Measurements from ENCODE around the gene MAP3K3.
A peak's percentile ranks its signal among the peaks of the same experiment; 100 is the strongest.

Gene MAP3K3

DNA sequence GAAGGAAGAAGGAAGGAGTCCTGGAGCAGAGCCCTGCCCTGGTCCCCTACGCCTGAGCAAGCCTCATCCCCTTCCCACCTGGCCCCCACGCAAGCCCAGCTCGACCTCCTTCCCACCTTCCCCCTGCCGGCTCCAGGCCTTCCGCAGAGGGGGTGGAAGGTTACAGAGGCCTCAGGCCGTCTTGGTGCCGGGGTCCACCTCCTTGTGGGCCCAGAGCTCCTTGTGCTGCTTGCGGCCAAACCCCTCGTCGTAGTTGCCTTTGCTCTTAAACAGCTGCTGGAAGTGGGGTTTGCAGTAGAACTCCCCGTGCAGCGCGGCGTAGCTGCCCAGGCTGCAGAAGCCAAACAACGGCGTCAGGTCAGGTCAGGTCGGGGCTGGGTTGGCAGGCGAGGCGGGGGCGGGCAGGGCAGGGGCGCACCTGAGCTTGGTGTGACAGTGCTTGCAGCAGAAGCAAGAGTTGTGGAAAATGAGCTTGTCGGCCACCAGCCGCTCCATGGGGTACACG, 76.2 kb downstream of the MAP3K3 start:
- no peak for DNase-seq (ENCODE audit: low read depth)
- TF ChIP-seq, protein P1, sequence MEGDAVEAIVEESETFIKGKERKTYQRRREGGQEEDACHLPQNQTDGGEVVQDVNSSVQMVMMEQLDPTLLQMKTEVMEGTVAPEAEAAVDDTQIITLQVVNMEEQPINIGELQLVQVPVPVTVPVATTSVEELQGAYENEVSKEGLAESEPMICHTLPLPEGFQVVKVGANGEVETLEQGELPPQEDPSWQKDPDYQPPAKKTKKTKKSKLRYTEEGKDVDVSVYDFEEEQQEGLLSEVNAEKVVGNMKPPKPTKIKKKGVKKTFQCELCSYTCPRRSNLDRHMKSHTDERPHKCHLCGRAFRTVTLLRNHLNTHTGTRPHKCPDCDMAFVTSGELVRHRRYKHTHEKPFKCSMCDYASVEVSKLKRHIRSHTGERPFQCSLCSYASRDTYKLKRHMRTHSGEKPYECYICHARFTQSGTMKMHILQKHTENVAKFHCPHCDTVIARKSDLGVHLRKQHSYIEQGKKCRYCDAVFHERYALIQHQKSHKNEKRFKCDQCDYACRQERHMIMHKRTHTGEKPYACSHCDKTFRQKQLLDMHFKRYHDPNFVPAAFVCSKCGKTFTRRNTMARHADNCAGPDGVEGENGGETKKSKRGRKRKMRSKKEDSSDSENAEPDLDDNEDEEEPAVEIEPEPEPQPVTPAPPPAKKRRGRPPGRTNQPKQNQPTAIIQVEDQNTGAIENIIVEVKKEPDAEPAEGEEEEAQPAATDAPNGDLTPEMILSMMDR (IDR thresholded peaks at IDR 0.05; ENCODE audit: control insufficient read depth, insufficient read depth, low read depth, low read length, missing control alignments), result no peak
- no peak overlapping the region; the same call in 1 of the 2 replicates for H3K4me3 ChIP-seq (ENCODE audit: control insufficient read depth, low read depth, low read length)

DNA sequence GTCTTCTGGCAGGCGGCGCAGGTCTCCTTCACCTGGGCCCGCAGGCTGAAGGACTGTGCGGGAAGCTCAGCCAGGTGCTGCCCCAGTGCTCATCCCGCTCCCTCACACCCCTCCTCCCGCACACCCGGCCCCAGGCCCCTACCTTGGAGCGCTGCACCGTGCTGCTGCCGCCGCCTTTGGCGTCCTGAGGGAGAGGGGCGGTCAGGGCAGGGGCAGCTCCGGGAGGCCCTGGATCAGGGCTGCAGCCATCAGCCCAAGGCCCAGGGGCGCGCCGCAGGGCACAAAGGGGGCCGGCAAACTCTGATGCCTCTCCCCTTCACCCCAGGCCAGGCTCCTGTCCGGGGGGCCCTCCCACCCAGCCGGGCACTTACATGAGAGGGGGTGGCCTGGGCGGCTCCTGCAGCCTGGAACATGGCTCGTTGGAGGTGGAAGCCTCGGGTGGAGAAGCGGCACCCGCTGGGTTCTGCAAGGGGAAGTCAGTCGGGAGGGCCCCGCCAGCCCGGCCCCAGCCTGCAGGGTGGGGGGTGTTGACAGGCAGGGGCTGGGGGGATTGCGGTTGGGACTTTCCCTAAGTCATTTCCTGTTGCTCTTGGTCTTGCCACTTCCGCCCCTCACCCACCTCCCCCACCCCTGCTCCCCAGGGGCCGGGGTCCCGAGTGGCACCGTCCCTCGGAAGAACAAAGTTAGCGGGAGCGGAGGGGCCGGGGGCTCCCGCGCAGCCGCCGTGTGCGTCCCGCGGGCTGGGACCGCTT, 76.8 kb downstream of the MAP3K3 start:
- peak overlapping the region; percentile 52 for H3K4me3 ChIP-seq (ENCODE audit: control insufficient read depth, low read depth, low read length)
- TF ChIP-seq, protein P1 (IDR thresholded peaks at IDR 0.05; ENCODE audit: control insufficient read depth, insufficient read depth, low read depth, low read length, missing control alignments), result no peak
- no peak for DNase-seq (ENCODE audit: low read depth)

DNA sequence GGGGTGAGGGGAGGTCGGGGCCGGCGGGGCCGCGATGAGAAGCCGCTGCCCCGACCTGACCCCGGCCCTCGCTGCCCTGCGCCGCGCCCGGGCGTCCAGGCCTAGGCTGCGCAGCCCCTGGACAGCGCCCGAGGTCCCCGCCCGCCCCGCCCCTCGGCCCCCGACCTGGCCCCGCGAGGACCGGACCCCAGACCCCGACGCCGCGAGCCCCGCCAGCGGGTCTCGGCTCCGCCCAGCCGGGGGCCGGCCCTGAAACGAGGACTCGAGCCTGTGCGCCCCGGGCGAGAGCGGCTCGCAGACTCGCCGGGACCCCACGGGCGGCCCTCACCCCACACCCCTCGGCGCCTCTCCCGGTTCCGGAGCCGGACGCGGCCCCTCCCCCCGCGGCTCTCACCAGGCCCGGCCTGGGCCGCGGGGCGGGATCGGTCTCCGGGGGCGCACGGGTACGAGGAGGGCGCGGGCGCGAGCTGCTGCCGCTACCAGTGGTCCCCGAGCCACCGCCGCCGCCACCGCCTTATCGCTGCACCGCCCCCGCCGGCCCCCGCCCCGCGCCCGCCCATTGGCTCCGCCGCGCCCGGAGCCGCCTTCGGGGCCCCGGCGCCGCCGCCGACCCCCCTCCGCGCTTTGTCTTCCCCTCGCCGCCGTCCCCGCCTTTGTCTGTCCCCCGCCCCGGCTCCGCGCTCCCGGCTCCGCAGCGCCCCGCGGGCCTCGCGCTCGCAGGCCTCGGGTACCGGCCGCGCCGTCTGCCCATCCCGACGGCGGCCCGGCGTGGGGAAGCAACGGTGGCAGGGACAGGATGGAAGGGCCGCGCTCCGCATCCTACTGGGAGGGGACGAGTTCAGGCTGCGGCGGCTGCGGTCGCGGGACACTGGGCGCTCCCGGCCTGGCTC, 77.7 kb downstream of the MAP3K3 start, which contains the start of gene LIMD2:
Gene LIMD2, minus strand, starts transcription at position 488 of the 890 bp plus-strand sequence. CDS start 827 bp downstream, outside the sequence.
- no peak for DNase-seq (ENCODE audit: low read depth)
- TF ChIP-seq, protein P1 (IDR thresholded peaks at IDR 0.05; ENCODE audit: control insufficient read depth, insufficient read depth, low read depth, low read length, missing control alignments), result no peak
- H3K4me3 ChIP-seq (ENCODE audit: control insufficient read depth, low read depth, low read length), result peak within 1 kb of the TSS; percentile 52

DNA sequence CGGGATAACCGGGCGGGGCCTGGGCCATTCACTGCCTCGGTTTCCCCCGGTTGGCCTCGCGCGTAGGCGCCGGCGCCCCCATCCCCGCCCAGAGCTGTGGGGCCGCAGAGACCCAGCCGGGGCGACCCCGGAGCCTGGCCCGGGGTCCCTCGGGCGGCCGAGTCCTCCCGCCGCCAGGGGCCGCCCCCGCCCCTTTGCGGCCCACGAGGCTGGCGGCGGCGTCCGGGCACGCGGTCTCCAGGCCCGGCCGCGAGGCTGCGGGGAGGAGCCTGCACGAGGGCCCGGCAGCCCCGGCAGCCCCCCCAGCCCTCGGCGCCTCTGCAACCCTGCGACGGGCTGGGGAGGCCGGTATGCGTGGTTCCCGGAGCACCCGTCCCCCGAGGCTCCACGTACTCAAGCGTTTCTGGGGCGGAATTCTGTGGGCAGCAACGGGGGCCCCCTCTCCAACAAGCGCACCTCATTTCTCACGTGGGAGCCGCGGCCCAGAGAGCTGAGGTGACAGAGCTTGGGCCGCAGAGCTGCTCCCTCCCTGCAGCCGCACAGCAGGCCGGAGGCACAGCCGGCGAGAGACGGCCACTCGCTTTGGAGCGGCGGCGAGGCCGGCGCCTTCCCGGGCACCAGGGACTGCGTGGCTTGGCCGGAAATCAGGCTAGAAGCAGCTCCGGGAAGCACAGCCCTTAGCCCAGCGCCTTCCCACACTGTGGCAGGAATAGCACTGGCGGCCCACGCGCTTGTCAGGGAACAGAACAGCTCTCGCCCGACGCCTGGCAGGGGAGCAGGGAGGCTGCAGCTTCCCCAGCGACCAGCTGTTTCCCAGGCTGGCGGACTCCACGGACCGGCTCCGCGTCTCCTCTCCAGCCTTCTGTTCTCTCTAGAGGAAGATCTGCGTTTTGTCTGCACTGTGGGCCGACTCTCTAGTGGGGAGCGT, 78.6 kb downstream of the MAP3K3 start:
- DNase-seq (ENCODE audit: low read depth), result no peak
- H3K4me3 ChIP-seq (ENCODE audit: control insufficient read depth, low read depth, low read length), result peak overlapping the region; percentile 52
- TF ChIP-seq, protein P1 (IDR thresholded peaks at IDR 0.05; ENCODE audit: control insufficient read depth, insufficient read depth, low read depth, low read length, missing control alignments), result no peak

DNA sequence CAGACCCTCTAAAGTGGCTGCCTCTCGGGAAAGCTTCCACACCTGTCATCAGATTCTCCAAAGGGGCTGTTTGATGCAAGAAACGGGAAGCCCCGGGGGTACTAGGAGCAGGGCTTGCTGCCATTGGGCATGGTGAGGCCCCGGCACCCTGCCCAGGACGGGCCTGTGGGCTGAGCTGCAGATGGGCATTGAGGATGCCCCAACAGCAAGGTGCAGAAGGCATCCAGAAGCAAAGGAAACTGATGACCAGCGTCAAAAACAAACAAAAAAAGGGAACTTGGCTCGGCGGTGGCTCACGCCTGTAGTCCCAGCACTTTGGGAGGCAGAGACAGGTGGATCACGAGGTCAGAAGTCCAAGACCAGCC, 79.2 kb downstream of the MAP3K3 start:
- no peak overlapping the region for H3K4me3 ChIP-seq (ENCODE audit: control insufficient read depth, low read depth, low read length)
- no peak for DNase-seq (ENCODE audit: low read depth)
- TF ChIP-seq, protein P1 (IDR thresholded peaks at IDR 0.05; ENCODE audit: control insufficient read depth, insufficient read depth, low read depth, low read length, missing control alignments), result no peak

All from AG09309 (cell line).